ENCODE results near the gene SCFD2.

DNA sequence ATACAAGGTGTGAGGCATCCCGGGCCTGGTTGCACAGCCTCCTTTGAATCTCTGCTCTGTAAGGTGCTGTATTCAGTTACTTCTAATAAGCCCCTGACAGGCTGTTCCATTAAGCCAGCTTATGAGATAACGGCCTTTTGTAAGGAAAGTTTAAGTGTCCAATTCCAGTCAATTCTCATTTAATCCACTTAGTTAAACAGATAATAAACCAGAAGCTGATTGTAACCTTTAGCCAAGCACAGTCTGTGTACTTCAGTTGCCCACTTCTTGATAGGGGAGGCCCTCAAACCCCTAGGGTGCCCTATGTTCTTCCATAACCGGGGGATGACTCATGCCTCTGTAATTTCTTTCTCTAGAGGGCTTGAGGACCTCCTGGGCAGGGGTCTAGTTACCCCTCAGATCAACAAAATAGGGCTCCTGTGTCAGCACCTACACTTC is 440.3 kb downstream of the SCFD2 start:
- TF ChIP-seq, protein P1, sequence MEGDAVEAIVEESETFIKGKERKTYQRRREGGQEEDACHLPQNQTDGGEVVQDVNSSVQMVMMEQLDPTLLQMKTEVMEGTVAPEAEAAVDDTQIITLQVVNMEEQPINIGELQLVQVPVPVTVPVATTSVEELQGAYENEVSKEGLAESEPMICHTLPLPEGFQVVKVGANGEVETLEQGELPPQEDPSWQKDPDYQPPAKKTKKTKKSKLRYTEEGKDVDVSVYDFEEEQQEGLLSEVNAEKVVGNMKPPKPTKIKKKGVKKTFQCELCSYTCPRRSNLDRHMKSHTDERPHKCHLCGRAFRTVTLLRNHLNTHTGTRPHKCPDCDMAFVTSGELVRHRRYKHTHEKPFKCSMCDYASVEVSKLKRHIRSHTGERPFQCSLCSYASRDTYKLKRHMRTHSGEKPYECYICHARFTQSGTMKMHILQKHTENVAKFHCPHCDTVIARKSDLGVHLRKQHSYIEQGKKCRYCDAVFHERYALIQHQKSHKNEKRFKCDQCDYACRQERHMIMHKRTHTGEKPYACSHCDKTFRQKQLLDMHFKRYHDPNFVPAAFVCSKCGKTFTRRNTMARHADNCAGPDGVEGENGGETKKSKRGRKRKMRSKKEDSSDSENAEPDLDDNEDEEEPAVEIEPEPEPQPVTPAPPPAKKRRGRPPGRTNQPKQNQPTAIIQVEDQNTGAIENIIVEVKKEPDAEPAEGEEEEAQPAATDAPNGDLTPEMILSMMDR (IDR thresholded peaks at IDR 0.05; ENCODE audit: insufficient read depth, low read length), result no peak
- no peak for TF ChIP-seq GABPA (IDR thresholded peaks at IDR 0.05; ENCODE audit: low read depth)

All from HL-60 (cell line).